HG02759 (cell line): ENCODE data around the gene RGS12.
A peak's percentile ranks its signal among the peaks of the same experiment; 100 is the strongest.

Experiments used
- ATAC-seq: cut with Tn5 transposase; IDR thresholded peaks from one replicate; pipeline ENCODE4 v1.9.1; 2021; ENCODE audit warnings: mild to moderate bottlenecking, moderate library complexity; ENCODE audit not compliant: unreplicated experiment

The RGS12 gene

DNA sequence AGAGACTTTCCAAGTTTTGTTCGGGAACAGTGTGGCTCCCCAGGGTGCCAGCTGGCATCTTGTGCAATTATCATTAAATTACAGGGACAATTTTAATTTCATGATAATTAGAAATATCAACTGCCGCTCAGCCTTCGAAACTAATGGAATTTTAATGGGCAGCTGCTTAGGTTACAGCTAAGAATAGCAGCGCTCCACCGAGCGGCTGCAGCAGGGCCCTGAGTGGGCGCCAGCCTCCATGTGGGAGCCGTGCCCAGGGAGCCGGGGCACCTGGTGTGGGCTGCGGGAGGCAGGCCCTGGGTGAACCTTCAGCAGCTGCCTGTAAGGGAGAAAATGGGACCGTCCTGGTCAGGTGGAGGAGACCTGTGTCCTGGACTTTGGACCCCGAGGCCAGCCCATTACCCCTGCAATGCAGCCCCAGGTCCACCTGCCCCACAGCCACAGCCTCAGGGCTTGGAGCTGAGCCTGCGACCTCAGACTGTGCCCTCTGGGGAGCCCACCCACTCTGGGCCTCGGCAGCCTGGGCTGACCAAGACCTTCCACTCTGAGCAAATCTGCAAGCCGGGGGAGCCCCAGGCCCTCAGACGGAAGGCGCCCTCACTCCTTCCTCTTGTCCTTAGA, 22.7 kb upstream of the RGS12 start:
- ATAC-seq, result no peak

DNA sequence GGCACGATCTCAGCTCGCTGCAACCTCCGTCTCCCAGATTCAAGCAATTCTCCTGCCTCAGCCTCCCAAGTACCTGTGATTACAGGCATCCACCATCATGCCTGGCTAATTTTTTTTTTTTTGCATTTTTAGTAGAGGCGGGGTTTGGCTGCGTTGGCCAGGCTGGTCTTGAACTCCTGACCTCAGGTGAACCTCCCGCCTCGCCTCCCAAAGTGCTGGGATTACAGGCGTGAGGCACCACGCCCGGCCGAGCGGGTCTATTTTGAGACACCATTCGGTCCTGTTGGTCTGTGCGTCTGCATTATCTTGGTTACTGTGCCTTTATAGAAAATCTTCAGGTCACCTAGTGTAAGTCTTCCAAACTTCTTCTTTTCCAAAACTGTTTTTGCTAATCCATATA, 21.7 kb upstream of the RGS12 start:
- no peak for ATAC-seq

DNA sequence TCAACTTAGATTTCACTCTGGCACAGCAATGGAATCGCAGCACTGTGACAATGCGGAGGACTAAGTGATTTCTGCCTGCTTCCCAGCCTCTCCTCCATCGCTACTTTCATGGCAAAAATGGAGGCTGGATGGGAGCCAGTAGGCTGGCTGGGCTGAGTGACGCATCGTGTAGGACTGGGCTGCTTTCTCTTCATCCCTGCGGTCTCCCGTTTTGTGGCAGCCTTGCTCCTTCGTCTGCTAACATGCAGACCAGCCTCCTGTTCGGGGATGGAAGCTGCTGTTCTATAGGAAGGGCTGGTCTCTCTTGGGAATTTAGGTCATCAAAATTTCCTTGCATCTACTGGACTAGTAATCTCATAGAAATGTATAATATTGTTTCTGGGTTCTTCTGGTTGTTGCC, 15.8 kb upstream of the RGS12 start:
- no peak for ATAC-seq

DNA sequence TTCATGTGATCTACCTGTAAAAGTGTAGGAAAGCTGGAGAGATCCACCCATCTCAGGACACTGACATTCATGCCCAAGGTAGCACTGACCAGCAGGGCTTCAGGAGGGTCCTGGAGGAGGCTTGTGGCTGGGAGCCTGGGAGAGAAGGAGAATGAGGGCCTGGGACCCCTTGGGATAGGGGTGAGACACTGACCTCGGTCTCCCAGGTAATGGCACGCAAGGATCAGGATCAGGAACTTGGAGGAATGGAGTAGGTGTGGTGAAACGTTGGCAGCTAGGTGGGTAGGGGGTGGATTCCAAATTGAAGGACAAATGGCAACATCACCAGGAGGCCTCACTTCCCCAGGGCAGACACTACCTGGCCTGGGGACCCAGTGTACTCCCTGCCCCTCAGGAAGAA, 12.4 kb upstream of the RGS12 start:
- ATAC-seq, result no peak

DNA sequence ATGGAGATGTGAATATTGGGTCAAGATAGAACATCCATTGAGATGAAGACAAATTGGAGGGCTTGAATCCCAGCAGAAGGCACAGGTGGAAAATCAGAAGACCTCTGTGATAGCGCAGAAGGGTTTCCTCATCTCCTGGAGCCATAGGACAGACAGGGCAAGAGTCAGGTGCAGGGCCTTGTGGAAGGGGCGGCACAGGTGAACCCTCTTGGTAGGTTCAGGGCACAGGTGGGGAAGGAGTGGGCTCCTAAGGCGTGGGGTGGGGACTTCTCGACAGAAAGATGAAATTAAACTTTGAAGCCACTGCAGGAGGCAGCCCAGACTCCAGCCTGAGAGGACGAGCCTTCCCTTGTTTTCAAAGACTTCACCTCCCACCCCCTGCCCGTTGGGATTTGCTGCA, 9.3 kb upstream of the RGS12 start:
- ATAC-seq, result no peak

DNA sequence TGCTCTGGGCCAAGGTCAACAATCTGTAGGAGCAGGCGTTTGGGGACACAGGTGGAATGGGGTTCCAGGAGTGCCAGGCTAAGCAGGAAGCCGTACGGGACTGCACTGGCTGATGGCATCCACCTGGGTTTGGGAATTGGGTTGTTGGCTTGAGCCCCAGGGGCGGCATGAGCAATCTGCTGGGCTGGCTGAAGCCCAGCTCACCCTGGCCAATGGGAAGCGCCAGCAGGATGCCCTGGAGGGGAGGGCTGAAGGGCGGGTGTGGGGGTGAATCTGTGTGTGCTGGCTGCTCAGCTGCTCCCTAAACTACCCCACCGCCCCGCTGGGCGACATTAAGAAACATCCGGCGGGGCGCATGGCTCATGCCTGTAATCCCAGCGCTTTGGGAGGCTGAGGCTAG, 8.9 kb upstream of the RGS12 start:
- ATAC-seq, result no peak

DNA sequence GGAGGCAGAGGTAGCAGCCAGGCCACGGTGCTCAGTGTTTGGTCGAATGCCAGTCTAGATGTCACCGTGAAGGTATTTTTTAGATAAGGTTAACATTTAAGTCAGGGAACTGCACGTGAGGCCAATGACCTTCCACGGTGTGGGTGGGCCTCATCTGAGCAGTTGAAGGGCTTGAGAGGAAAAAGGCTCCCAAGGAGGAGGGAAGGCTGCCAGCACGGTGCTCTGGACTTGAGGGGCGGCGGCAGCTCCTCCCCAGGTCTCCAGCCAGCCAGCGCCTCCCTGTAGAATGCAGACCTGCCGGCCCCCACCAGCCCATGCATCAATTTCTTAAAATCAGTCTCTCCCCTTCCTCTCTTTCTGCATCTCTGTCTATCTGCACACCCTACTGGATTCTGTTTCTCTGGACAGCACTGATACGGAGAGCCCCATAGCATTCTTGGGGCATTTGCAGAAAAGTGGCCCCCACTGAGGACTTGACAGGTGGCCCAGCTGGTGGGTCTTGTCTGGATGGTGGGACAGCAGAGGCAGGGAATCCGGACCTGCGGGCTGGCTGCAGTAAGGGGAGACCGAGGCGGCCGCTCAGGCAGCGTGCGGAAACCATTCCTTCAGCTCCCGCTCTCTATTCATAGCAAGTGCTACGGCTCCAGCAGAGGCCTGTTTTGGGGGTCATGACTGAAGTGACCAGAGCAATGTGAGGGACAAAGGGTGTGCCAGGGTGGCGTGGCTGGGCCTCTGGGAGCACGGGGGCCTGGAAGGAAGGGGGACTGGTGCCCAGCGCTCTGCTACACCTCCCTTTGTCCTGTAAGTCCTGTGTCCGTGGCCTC, 7.9 kb upstream of the RGS12 start:
- ATAC-seq, result no peak

DNA sequence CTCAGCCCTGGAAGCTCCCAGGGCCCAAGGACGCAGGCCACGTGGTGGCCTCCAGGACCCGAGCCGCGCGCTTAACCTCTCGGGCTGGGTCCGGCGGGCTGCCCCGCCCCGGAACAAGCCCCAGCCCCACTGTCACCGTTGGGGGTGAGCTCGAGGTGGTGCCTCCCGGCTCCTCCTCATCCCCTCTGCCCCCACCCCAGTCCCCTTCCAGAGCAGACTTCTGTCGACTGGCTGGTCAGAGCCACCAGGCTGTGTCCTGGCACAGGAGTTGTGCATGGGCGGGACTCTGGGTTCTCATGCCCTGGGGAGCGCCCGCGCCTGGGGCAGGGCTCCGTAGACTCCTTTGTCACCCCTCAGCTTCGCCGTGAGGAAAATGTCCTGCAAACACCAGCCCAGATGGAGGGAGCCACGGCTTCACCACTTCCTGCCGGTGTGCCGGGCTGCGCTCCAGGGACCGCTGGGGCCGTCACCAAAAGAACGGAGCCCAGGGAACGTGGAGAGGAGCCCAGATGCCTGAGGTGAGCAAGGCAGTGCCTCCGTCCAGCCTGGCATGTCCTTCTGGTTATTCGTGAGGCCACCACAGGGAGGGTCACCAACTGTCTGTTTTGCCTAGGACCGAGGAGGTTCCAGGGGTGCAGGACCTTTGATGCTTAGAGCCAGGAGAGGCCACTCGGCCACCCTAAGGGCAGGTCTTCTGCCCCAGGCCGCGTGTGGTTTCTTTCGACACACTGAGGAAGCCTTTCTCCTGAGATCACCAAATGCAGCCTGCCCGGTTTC, 7.1 kb upstream of the RGS12 start:
- peak; percentile 92 for ATAC-seq

DNA sequence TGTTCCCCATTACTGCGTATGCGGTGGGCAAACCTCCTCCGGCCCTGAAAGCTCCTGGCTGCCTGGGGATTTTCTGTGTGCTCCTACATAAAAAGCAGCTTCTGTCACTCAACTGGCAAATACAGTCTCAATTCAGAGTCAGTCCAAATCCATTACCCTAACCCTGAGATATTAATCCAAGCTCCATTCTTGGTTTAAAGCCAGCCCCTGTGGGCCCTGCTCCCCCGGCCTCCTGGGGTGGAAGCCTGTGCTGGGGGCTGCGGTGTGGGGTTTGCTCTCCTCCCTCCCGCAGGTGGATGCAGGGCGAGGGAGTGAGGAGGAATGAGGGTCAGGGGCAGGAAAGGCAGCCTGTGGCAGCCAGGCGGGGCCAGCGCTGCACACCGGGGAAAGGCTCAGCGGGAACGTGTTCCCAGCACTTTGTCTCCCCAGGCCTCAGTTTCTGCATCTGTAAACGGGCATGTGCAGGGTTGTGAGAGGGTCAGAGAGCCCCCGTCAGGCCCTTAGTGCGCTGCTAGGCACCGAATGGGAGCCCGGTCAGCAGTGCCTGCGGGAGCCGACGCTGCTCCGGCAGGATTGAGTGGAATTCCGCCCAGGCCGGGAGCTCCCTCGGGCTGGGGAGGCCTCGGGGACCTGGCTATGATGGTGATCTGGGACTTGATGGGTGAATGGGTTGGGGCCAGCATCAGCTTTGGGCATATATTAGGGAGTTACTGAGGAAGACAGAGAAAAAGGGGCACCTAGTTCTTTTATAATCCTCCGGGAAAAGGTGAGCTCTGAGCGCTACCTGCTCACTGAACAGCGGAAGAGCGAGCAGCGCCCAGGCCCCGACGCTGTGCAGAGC, 6.3 kb upstream of the RGS12 start:
- ATAC-seq, result no peak

DNA sequence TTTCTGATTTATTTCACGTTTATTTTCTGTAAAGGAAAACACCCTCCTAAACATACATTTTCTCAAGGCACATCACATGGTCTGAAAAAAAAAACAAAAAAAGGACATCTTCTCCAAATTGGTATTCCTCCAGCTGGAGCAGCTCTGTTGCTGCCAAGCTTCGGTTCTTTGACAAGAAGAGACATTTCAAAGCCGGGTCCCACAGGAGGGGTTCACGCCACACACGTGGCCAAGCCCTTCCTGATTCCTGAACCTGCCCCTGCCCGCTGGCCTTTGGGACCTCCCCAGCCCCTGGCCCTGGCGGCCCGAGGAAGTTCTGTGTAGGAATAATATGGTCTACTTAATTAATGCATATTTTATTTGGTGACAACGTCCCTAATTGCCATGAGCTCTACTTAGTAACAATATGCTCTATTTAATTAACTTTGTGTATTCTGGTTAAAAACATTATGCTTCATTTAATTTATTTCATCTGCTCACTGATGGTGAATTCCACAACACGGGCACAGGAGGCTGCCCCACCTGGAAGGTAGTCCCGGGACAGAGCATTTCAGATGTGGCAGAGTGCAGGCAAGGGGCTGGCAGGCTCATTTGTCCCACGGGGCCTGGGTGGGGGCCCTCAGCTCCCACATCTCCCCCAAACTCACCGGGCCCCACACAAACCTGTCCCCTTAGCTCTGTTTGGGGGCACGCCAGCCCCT, 5.4 kb upstream of the RGS12 start:
- ATAC-seq, result no peak

DNA sequence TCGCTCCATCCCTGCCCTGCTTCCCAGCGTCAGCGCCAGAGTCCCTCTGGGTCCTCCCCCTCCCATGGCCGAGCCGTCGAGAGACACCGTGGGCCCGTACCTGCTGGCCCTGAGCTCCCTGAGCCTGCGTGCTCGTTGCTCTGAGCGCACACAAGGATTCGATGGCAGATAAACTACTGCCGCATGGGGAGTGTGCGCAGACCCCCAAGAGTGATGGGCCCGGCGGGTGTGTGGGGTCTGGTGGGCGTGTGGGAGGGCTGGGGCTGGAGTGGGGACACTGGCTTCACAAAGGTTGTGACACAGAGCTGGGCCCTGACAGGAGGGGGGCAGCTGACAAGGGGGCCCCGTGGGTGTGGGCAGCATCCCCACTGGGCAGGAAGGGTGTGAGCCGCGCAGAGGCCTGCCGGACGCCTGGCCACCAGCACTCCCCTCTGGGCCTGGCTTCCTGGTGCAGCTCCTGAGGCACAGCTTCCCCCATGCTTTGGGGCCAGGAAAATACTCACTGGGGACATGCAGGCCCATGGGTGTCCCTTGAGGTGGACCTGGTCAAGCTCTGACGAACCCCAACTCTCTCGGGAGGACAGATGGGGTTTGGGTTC, 4.8 kb upstream of the RGS12 start:
- ATAC-seq, result no peak

DNA sequence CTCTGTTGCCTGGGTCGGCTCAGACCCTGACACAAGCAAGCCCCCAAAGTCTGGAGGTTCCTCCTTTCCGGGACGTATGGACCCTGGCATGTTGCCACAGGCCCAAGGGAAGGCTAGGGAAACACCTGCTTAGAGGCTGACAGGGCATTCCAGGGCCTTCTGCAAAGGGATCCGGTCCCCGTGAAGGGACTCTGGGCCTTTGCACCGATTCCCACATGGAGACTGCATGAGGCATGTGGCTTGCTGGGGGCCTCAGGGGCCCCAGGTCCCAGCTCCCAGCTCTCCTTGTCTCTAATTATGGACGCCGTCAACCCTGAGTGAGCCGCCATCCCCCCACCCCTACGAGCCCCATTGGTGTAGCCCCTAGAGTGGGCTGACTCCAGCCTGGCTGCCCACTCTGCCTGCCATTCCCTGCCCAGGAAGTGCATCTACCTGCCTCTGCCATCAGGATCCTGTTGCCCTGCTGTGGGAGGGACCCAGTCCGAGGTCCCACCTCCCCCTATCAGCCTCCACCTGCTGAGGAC, 4.2 kb upstream of the RGS12 start:
- ATAC-seq, result no peak

DNA sequence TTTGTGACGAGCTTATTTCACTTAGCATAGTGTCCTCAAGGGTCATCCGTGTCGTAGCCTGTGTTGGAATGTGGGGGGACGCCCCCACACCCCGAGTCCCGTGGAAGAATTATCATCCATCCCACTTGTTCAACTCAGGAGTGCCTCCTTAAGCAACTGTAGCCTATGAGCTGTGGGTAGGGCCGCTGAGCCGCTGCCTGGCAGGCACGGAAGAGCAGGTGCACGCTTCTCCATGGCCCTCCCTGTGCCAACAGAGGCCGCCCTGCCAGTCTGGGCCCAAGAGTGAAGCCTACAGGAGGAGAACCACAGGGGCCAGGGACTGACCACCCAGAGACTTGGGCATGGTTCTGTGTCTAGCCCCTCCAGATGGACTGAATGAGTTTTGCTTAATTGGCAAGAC, 2.3 kb upstream of the RGS12 start:
- ATAC-seq, result no peak

DNA sequence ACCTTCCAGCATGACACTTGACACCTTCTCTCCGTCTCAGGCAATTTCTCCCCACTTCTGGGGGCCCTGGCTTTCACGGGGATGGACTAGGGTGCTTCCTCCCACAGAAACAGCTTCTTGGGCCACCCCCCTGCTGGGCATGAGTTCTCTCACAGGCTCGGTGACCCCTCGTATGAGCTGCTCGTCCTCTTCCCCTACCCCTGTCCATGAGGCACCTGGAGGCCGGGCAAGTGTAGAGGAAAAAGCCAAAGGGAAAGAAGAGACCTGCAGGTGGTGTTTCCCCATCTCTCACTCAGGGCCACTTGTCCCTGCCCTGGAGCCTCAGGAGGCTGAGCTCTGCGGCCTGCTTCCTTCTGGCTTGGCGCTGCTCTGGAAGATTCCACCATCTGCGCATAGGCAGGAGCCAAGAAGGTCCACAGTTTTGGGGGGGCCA, 1.9 kb upstream of the RGS12 start:
- no peak for ATAC-seq

DNA sequence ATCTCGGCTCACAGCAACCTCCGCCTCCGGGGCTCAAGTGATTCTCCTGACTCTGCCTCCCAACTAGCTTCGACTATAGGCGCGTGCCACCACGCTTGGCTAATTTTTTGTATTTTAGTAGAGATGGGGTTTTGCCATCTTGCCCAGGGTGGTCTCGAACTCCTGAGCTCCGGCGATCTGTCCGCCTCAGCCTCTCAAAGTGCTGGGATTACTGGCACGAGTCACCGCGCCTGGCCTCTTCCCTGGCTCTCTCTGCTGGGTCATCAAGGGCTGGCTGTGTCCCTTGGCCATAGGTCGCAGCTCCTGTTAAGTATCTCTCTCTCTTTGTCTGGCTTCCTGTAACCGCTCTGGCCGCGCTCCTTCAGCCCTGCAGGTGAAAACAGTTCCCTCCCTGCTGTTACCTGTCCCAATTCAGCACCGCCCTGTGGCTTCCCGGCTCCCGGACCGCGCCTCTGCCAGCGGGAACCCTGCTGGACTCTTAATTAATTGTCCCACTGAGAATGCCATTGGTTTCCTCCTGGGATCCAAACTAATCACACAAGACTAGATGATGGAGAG, 1.3 kb upstream of the RGS12 start:
- no peak for ATAC-seq

DNA sequence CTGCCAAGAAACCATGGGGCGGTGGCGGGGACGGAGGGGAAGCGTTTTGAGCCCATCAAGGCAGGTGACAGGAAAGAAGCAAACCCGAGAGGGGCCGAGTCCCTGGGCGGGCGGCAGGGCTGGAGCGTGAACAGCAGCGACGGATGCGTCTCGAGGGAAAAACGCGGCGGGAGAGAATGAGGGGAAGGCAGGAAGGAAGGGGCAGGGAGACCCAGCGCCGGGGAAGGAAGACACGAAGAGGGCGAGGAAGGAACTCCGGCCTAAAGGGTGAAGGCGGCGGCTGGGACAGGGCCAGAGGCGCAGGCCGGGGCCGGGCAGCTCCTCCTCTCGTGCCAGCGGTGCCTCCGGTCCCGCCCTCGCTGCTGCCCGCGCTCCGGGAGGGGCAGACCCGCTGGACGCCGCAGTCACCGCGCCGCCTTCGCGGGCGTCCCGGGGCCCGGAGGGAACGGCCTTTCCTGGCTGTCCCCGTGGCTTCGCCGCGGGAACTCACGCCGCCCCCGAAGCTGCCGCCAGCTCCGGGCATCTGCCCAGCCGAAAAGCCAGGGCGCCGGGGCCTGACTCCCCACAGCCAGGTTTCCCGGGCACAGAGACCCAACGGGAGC, 751 bp upstream of the RGS12 start:
- peak; percentile 27 for ATAC-seq

DNA sequence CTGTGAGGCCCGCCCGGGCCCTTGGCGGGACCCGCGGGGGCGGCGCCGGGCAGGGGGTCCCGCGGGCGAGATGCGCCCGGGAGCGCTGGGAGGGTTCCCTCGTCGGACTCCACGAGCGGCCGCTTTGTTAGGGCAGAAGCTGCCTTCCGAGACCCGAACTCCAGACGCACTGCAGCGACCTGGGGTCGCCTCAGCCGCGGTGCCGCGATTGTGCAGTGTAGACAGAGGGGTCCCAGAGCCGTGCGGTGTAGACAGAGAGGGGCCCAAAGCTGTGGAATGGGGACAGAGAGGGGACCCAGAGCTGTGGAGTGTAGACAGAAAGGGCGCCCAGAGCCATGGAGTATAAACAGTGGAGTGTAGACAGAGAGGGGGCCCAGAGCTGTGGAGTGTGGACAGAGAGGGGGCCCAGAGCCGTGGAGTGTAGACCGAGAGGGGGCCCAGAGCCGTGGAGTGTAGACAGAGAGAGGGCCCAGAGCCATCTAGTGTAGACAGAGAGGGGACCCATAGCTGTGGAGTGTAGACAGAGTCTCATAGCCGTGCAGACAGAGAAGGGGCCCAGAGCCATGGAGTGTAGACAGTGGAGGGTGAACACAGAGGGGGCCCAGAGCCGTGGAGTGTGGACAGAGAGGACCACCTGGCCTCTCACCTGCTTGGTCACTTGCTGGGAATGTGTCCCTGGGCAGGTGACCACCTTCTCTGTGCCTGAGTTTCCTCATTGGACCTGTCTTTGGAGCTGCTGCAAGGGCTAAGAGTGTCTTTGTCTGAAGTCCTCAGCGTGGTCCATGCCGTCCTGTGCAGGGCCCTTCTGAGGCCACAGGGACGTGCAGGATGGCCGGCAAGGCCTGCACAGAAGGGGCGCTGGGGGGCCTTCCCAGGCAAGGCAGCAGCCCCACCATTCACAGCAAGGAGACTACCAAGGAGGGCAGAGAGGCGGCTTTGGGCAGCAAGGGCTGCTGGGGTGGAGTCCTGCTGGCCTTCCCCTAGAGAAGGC, 875 bp downstream of the RGS12 start:
- no peak for ATAC-seq
